DOHH2 (cell line): Measurements from ENCODE around the gene PRPF31.

Experiments
- CTCF ChIP-seq: fragments of 200-600 bp; sonication (generic); IDR thresholded peaks from one replicate; pipeline ENCODE4 v1.5.1; 2014; ENCODE audit warnings: antibody characterized with exemption, mild to moderate bottlenecking, low read depth, low read length; ENCODE audit not compliant: poor library complexity, severe bottlenecking
- EZH2phosphoT487 ChIP-seq: fragments of 200-600 bp; sonication (generic); IDR thresholded peaks from 2 replicates; pipeline ENCODE4 v1.6.1; 2017; ENCODE audit warnings: borderline replicate concordance, mild to moderate bottlenecking, antibody characterized with exemption, low read length, moderate library complexity, mixed read lengths

DNA sequence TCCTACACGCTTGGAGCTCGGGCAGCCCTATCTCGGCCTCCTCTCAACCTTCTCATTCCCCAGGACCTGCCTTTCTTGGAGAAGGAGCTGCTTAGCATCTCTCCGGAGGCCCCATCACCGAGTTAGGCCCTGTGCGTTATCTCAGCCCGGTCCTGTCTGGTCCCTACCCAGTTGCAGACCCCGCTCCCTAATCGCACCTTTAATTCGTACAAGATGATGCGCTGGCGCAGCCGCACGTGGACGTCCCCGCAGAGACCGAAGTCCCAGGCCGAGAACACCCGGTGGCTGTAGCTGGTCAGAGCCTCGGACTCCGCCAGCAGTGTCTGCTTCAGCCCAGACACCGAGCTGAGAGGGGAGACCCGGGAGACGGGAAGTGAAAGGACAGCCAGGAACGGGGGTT lies 49.7 kb downstream of the PRPF31 start:
- TF ChIP-seq CTCF, result no peak
- no peak for TF ChIP-seq EZH2phosphoT487
